Lung (tissue), 12 donors: ENCODE measurements around the gene SLC6A17. TPM values are rescaled to one million over a fixed set of nuclear protein-coding genes. Genes with fewer than 3 reads are reported as not detected.

Experiments
- ATAC-seq: fragments of 200-7000 bp; cut with Tn5 transposase; one replicate; pipeline ENCODE4 v1.9.1; 2020; ENCODE audit warnings: moderate number of reproducible peaks; ENCODE audit not compliant: insufficient read depth, low FRiP score
- DNase-seq, 3 donors: peaks; one replicate each; pipeline ENCODE4 v3.0.0-alpha.2; 2013 to 2017
- H3K27ac ChIP-seq, 2 donors: one replicate each; pipeline ENCODE4 v1.5.1; 2013; ENCODE audit warnings: mild to moderate bottlenecking in 2 of 2, moderate library complexity in 2 of 2, control low read depth in 1 of 2, inconsistent platforms in 1 of 2, low read depth in 1 of 2, low read length in 1 of 2
- H3K27me3 ChIP-seq, 3 donors: one replicate each; pipeline ENCODE4 v1.5.1; 2013; ENCODE audit warnings: low read length in 2 of 3; ENCODE audit not compliant: control insufficient read depth in 3 of 3, insufficient read depth in 3 of 3
- H3K36me3 ChIP-seq, 4 donors: one replicate each; pipeline ENCODE4 v1.5.1; 2013; ENCODE audit warnings: low read length in 4 of 4, mild to moderate bottlenecking in 1 of 4, moderate library complexity in 1 of 4; ENCODE audit not compliant: control insufficient read depth in 4 of 4, insufficient read depth in 4 of 4
- H3K4me1 ChIP-seq, 5 donors: one replicate each; pipeline ENCODE4 v1.5.1; 2013; ENCODE audit warnings: low read length in 5 of 5, mild to moderate bottlenecking in 2 of 5, moderate library complexity in 1 of 5; ENCODE audit not compliant: control insufficient read depth in 5 of 5, insufficient read depth in 5 of 5
- H3K4me3 ChIP-seq: one replicate; pipeline ENCODE4 v1.5.1; 2013; ENCODE audit warnings: mild to moderate bottlenecking, control low read depth, moderate library complexity
- H3K9ac ChIP-seq, 2 donors: one replicate each; pipeline ENCODE4 v1.5.1; 2013; ENCODE audit warnings: low read length in 2 of 2, control low read depth in 1 of 2; ENCODE audit not compliant: insufficient read depth in 1 of 2
- H3K9me3 ChIP-seq, 4 donors: one replicate each; pipeline ENCODE4 v1.5.1; 2013; ENCODE audit warnings: low read length in 3 of 4, mild to moderate bottlenecking in 1 of 4, moderate library complexity in 1 of 4; ENCODE audit not compliant: control insufficient read depth in 4 of 4, insufficient read depth in 3 of 4
- CTCF ChIP-seq: IDR thresholded peaks from 2 replicates; pipeline ENCODE4 v1.5.1; 2012; ENCODE audit warnings: mild to moderate bottlenecking; ENCODE audit errors: control extremely low read depth, extremely low read depth
- WGBS, 2 donors: extraction: QIAGEN DNeasy Blood & Tissue Kit; methylation state at CpG; one replicate each; pipeline ENCODE4 v1.1.7; 2013; 5-methylcytosine and 5-hydroxymethylcytosine counted together
- polyA plus RNA-seq, 2 donors: library from polyadenylated mRNA; stranded (reverse); fragments of 200-250 nt; gene quantifications; one replicate each; pipeline ENCODE4 v1.2.1, GENCODE V29; 2013
- total RNA-seq, 2 donors: library from RNA; depleted of rRNA in 1 of 2; stranded (reverse); fragments of >200 nt in 1 of 2; gene quantifications; one replicate each; pipeline ENCODE4 v1.2.1, GENCODE V29; 2014 to 2021
- donor health status: control.
- donor health status: control.
- donor health status: Bipolar disorder and iron deficiency.
- donor health status: healthy.
- donor health status: DM: yes; HTN: yes; CAD: no.

The SLC6A17 gene
- total and polyA plus RNA-seq, 4 donors, result 0.02 to 0.09 (median 0.03) TPM

- H3K27me3 ChIP-seq, result peaks cover 0 to 16% (median 3%) of the 10 kb centered on the region in 3 donors
- H3K4me3 ChIP-seq, result no peak overlapping the region
- peaks cover 0 to 7% (median 0%) of the 10 kb centered on the region in 4 donors for H3K36me3 ChIP-seq
- 80 to 91% methylated on average over 4 of the region's 4 CpGs for whole genome bisulfite sequencing, 2 donors
- no peak overlapping the region for H3K9ac ChIP-seq
- TF ChIP-seq CTCF, result no peak
- H3K4me1 ChIP-seq, result peaks cover 0 to 5% (median 0%) of the 10 kb centered on the region in 5 donors
- H3K27ac ChIP-seq, result no peak overlapping the region
- DNase-seq, result peak in 2 of 3 donors; percentile 31 to 48
- no peak for ATAC-seq
- H3K9me3 ChIP-seq, result no peaks in the 10 kb centered on the region
These were observed 68.4 kb downstream of the SLC6A17 start for GRCh38 chr1:110218739-110219138.

- H3K27me3 ChIP-seq, result peaks cover 0 to 3% (median 0%) of the 10 kb centered on the region in 3 donors
- H3K4me3 ChIP-seq, result no peak overlapping the region
- no peak overlapping the region for H3K27ac ChIP-seq
- WGBS, 2 donors, result 70 to 79% methylated on average over 5 of the region's 5 CpGs
- DNase-seq (peak in 1 of 3 donors; percentile 33), ATAC-seq (no peak)
- H3K36me3 ChIP-seq, result peaks cover 0 to 7% (median 0%) of the 10 kb centered on the region in 4 donors
- H3K9ac ChIP-seq, result no peak overlapping the region
- no peak for TF ChIP-seq CTCF
- peaks cover 0 to 5% (median 0%) of the 10 kb centered on the region in 5 donors for H3K4me1 ChIP-seq
- H3K9me3 ChIP-seq, result no peaks in the 10 kb centered on the region
These were observed 70.0 kb downstream of the SLC6A17 start for GRCh38 chr1:110220324-110220723.

- Histone ChIP-seq H3K27ac (no peak overlapping the region), H3K9me3 (no peaks in the 10 kb centered on the region), H3K27me3 (peaks cover 0 to 3% (median 0%) of the 10 kb centered on the region in 3 donors), H3K36me3 (peaks cover 0 to 7% (median 0%) of the 10 kb centered on the region in 4 donors), H3K4me3 (no peak overlapping the region), H3K4me1 (peaks cover 0 to 5% (median 0%) of the 10 kb centered on the region in 5 donors), H3K9ac (no peak overlapping the region)
- no peak for DNase-seq
- WGBS, 2 donors, result 92 to 95% methylated on average over 4 of the region's 4 CpGs
- ATAC-seq, result no peak
- no peak for TF ChIP-seq CTCF
These were observed 70.8 kb downstream of the SLC6A17 start for GRCh38 chr1:110221119-110221518.

GRCh38 chr1:110223127-110223526 lies 72.8 kb downstream of the SLC6A17 start:
- Histone ChIP-seq H3K9ac (no peak overlapping the region), H3K27me3 (no peaks in the 10 kb centered on the region), H3K9me3 (no peaks in the 10 kb centered on the region), H3K36me3 (peaks cover 0 to 14% (median 0%) of the 10 kb centered on the region in 4 donors), H3K4me1 (peaks cover 0 to 5% (median 0%) of the 10 kb centered on the region in 5 donors), H3K27ac (no peak overlapping the region), H3K4me3 (no peak overlapping the region)
- 97% methylated on average over 27 of the region's 27 CpGs for WGBS, 2 donors
- no peak for ATAC-seq
- no peak for TF ChIP-seq CTCF
- no peak for DNase-seq
